HL-60 (cell line): ENCODE results near the gene AKAP8L.

Source experiments
- CTCF ChIP-seq: IDR thresholded peaks from one replicate; pipeline ENCODE4 v1.5.1; 2011; ENCODE audit warnings: low read length, control low read depth, inconsistent platforms; ENCODE audit not compliant: insufficient read depth
- GABPA ChIP-seq: IDR thresholded peaks from 2 replicates; pipeline ENCODE4 v1.6.1; 2012; ENCODE audit warnings: low read depth
- POLR2AphosphoS5 ChIP-seq: IDR thresholded peaks from 2 replicates; pipeline ENCODE4 v1.6.1; 2012; ENCODE audit warnings: low read depth
- REST ChIP-seq: IDR thresholded peaks from 2 replicates; pipeline ENCODE4 v1.6.1; 2012; ENCODE audit warnings: low read depth; ENCODE audit not compliant: insufficient replicate concordance
- SPI1 ChIP-seq: IDR thresholded peaks from 2 replicates; pipeline ENCODE4 v1.6.1; 2012; ENCODE audit warnings: low read depth, mild to moderate bottlenecking, borderline replicate concordance

GRCh38 chr19:15442142-15442920 is 23.5 kb upstream of the AKAP8L start:
- TF ChIP-seq CTCF (no peak), POLR2AphosphoS5 (no peak), GABPA (no peak), REST (no peak), SPI1 (no peak)
